NCI-H2107 treated with DMSO at 0.1 percent for 48 hours (cell line): ENCODE results near the gene KCNG4.
A peak's percentile ranks its signal among the peaks of the same experiment; 100 is the strongest.
"Not testable (repeated sequence)": the region's sequence is repeated elsewhere in the genome, so short reads cannot be mapped to it uniquely, and the experiment has no call there.

Experiments
- DNase-seq: peaks from one replicate; lab custom pipeline; 2025; ENCODE audit not compliant: unreplicated experiment; lab: John Stamatoyannopoulos, UW

Gene KCNG4

DNA sequence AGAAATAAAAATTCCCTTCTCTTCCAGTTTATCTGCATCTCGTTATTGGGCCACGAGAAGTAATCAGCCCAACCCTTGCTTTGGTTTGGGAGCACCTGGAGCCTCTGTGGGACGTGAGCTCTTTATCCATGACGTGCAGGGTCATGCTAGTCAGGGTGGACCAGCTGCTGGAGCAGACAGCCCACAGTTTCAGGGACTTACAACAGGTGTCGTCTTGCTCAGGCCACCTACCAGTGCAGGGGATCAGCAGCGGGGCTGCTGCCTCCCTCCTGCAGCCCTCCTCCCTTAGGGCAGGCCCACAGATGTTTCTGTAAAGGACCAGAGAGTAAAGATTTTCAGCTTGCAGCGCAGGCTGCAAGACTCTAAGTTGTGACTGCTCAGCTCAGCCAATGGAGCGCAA is 31.9 kb downstream of the KCNG4 start:
- DNase-seq, result no peak

GRCh38 chr16:84207251-84207650 is 32.6 kb downstream of the KCNG4 start:
- no peak for DNase-seq

DNA sequence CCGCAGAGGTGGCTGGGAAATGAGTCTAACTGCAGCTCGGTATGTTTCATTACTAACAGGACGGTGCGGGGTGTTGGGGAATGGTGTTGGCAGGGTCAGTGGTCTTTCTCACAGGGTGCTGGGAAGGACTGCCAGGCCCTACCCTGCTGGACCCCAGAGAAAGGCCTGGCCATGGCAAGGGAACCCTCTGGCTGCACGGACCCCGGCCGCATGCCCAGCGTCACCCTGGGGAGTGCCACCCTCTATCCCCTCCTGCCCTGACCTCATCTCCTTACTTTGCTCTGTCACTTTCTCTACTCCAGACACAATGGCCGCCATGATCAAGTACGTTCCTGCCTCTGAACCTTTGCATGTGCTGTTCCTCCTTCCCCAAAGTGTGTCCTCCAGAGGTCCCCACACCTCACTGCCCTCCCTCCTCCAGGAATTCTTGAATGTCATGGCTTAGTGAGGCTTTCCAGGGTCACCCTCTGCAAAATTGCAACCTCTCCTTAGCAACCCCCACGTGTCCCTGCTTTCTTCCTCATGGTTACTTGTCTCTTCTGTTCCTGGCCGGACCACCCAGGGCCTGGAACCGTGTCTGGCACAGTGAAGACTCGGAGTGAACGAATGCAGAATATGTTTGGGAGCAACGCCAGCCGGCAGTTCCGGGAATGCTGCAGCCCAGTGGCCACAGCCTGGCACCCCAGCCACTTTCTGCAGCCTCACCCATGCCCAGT is 33.7 kb downstream of the KCNG4 start:
- no peak for DNase-seq

DNA sequence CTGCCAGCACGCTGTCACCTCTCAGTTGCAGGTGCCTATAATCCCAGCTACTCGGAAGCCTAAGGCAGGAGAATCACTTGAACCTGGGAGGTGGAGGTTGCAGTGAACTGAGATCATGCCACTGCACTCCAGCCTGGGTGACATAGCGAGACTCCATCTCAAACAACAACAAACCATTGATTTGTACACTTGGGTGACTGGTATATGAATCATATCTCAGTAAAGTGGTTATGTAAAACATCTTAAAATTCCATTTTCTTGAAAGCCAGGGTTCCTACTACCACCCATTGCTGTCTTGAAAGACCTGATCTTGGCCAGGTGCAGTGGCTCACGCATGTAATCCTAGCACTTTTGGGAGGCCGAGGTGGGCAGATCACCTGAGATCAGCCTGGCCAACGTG is 34.7 kb downstream of the KCNG4 start:
- DNase-seq, result not testable (repeated sequence)

- DNase-seq, result not testable (repeated sequence)
Observed at GRCh38 chr16:84204551-84204950, 35.3 kb downstream of the KCNG4 start.

GRCh38 chr16:84199861-84200260 is 40.0 kb downstream of the KCNG4 start:
- no peak for DNase-seq

- no peak for DNase-seq
Observed at GRCh38 chr16:84199097-84199496, 40.7 kb downstream of the KCNG4 start.

DNA sequence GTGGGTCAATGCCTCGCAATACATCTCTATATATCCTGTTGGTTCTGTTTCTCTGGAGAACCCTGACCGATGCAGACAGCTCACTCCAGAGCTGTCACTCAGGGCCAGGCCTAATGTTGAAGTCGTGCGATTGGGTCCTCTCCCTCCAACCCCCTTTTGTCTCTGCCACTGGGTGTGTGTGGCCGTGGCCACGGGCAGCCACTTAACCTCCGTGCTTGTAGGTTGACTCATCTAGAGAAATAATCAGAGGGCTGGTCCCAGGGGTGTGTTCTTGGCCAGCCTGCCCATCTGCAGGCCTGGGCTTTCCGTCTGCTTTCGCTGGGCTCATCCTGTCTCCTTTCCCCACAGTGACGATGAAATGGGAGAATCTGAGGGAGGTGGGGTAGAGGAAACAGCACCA is 41.4 kb downstream of the KCNG4 start:
- no peak for DNase-seq

DNA sequence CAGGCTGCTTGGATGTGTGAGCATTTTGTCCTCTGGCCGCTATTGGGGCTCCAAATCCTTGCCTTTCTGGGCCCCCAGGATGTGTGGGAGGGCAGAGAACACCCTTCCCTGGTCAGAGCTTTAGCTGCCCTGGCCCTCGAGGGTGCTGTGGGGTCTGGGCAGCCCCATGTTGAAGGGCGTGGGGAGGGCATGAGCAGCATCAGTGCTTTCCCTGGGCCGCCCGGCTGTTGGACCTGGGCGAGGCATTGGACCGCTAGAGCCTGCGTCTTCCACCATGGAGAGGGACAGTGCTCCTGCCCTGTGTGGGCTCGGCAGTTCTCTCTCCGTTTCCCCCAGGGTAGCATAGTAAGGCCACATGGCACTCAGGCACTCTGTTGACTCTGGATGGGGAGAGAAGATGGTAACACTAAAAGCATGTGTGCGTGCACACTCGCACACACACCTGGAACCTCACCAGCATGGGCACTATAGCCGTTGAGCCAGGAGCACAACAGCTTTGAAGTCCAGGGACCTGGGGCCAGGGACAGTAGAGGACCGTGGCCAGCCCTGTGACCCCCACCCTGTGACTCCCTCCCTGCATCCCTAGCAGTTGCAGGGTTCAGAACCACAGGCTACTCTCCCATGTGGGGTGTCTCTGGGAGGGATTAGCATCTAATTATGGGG is 42.2 kb downstream of the KCNG4 start:
- DNase-seq, result no peak

DNA sequence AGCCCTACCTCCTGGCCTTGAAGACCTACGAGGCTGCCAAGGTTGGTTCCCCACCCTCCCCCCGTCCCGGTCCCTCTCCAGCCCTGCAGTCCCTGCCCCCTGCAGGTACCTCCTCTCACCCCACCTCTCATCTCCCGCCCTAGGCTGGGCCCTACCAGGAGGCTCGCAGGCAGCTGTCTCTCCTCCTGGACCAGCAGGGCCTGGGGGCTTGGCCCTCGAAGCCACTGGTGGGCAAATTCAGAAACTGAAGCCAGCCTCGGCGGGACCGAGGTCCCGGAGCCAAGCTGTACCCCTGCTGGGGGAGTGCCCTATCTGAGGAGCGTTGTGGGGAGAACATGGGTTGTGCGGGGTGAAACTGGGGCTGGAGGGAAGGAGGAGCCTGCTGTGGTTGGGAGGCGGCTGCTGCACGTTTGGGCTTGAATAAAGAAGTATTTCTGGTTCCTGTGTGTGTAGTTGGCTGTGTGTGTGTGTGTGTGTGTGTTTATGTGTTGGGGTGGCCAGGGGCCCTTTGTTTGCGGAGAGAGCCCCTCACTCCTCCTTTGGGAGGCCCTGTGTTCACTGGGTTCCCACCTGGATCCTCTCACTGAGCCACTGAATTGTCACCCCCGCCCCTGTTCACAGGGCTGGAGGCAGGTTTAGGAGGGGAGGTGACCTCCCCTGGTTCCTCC is 43.0 kb downstream of the KCNG4 start:
- no peak for DNase-seq

GRCh38 chr16:84196101-84196500 is 43.7 kb downstream of the KCNG4 start:
- DNase-seq, result no peak

DNA sequence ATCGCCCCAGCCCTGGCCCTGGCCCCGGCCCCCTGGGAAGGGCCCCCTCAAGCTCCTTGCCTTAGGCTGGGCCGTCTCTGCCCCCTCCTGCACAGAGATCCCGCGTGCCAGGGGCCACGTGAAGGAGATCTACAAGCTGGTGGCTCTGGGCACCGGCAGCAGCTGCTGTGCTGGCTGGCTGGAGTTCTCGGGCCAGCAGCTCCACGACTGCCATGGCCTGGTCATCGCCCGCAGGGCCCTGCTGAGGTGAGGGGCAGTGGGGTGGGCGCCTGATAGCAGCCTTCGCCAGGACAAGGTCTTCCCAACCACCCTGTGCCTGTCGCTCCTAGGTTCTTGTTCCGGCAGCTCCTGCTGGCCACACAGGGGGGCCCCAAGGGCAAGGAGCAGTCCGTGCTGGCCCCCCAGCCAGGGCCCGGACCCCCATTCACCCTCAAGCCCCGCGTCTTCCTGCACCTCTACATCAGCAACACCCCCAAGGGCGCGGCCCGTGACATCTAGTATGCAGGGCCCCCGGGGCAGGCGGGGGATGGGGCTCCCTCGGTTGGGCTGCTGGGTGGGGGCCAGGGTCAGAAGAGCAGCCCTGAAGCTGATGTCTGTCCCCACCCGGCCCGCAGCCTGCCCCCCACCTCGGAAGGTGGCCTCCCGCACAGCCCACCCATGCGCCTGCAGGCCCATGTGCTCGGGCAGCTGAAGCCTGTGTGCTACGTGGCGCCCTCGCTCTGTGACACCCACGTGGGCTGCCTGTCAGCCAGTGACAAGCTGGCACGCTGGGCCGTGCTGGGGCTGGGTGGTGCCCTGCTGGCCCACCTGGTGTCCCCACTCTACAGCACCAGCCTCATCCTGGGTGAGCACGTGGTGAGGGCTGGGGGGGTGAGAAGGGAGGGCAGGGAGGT is 44.4 kb downstream of the KCNG4 start:
- DNase-seq, result no peak

DNA sequence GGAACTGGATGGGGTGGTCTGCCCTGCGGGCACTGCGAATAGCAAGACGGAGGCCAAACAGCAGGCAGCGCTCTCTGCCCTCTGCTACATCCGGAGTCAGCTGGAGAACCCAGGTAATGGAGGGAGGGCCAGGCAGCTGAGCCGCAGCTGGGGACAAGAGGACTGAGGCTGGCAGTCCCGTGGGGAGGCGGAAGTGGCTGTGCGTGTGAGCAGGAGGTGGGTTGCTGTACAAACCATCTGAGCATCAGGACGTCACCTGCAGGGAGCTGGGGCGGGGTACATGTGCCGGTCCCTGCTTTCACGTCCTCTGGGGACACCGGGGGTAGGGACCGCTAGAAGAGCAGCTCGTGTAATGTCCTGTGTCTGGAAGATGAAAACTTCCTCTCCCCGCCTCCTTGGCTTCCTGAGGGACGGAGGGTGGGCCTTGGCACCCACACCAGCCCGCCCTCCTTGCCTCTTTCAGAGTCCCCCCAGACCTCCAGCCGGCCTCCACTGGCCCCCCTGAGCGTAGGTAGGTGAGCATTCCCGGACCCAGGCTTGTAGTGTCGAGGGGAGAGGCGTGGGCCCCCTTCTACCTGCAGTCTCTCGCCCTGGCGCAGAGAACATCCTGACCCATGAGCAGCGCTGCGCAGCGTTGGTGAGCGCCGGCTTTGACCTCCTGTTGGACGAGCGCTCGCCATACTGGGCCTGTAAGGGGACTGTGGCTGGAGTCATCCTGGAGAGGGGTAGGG is 45.2 kb downstream of the KCNG4 start:
- DNase-seq, result peak; percentile 46

DNA sequence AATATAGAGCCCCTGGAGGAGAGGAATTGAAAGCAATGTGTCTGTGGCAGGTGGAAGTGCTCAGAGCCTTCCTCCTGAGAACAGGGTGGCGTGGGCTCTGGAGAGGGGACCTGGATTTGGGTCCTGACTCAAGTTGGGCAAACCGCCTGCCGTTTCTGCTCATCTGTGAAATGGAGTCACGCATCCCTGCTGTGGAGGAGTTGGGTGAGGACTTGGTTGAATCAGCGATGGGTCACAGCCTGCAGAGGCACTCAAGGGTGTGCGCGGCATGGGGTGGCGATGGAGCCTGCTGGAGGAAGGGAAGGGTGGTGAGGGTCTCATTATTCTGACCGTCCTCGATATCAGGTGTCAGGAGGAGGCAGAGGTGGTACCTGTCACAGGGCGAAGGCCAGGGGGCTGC is 45.8 kb downstream of the KCNG4 start:
- DNase-seq, result no peak

- DNase-seq, result no peak
Observed at GRCh38 chr16:84193480-84193879, 46.3 kb downstream of the KCNG4 start.

GRCh38 chr16:84191466-84191865 is 48.3 kb downstream of the KCNG4 start:
- no peak for DNase-seq

DNA sequence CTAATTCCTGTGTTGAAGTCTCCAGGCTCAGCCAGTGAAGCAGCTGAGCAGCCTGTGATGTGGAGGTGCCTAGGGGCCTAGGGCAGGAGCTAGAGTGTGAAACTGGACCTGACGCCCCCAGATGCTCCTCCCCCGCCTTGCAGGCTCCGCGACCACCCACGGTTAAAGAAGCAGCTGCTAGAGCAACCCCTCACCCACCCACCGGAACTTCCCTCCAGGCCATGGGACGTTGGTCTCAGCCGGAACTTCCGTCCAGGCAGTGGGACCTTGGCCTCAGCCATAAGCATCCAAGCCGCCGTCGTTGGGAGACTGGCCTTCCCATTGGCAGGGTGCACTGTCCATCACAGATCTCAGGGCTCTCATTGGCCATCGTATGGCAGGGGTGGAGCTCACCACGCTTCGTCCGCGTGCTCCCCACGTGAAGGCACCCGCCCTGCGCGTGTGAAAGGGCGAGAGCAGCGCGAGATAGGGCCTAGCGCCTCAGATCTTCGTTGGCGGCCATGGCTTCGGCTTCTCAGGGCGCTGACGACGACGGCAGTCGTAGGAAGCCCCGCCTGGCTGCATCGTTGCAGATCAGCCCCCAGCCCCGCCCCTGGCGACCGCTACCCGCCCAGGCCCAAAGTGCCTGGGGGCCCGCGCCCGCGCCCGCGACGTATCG is 49.0 kb downstream of the KCNG4 start, which contains the start of gene ADAD2:
ADAD2 (plus strand) TSS at position 427 of the 658 bp plus-strand sequence; CDS start at position 501, 74 bp downstream.
- DNase-seq, result no peak

DNA sequence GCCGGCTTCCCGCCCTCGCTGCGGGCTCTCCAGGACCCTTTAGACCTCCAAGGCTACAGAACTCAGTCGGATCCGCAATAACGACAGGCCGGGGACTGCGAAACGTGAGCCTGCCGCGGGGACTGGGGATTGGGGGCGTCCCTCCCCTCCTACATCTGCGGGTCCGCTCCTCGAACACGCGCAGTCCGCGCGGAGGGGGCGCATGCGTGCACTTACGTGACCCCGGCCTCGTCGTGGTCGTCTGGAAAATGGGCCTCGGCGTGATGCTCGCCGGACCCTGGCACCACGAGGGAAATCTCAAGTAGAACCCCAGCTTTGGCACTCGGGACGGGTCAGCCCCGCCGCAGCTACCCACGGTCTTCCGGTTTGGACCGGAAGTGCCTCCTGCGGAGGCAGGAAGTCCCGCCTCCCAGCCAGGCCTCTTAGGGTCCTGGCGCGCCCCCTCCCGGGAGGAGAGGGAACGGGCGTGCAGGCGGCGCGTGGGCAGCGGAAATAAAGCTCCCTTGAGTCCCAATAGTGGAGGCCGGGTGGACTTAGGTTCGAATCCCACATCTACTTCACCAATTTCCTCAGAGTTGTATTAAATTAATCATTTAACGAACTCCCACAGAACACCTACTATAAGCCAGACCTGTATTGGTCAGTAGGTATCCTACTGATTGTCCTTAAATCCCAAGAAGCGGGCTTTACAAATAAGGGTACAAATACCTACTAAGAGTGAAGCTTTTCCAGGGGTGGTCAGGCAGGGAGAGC is 53.0 kb downstream of the KCNG4 start, which contains the start of gene TAF1C:
TAF1C (minus strand) TSS at position 373 of the 753 bp plus-strand sequence. CDS start 2,069 bp downstream, outside the sequence.
- peak; percentile 74 for DNase-seq

GRCh38 chr16:84184775-84185174 is 55.0 kb downstream of the KCNG4 start:
- DNase-seq, result no peak
